Camera-type eye (tissue), 1 donor: ENCODE measurements around the gene ARVCF. TPM values are rescaled to one million over a fixed set of nuclear protein-coding genes. Genes with fewer than 3 reads are reported as not detected.

Experiments
- total RNA-seq: library from RNA; depleted of rRNA; stranded (reverse); fragments of >200 nt; gene quantifications from one replicate; pipeline ENCODE4 v1.2.3, GENCODE V29; 2014

Gene ARVCF, protein sequence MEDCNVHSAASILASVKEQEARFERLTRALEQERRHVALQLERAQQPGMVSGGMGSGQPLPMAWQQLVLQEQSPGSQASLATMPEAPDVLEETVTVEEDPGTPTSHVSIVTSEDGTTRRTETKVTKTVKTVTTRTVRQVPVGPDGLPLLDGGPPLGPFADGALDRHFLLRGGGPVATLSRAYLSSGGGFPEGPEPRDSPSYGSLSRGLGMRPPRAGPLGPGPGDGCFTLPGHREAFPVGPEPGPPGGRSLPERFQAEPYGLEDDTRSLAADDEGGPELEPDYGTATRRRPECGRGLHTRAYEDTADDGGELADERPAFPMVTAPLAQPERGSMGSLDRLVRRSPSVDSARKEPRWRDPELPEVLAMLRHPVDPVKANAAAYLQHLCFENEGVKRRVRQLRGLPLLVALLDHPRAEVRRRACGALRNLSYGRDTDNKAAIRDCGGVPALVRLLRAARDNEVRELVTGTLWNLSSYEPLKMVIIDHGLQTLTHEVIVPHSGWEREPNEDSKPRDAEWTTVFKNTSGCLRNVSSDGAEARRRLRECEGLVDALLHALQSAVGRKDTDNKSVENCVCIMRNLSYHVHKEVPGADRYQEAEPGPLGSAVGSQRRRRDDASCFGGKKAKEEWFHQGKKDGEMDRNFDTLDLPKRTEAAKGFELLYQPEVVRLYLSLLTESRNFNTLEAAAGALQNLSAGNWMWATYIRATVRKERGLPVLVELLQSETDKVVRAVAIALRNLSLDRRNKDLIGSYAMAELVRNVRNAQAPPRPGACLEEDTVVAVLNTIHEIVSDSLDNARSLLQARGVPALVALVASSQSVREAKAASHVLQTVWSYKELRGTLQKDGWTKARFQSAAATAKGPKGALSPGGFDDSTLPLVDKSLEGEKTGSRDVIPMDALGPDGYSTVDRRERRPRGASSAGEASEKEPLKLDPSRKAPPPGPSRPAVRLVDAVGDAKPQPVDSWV
- total RNA-seq, result 169 TPM

GRCh38 chr22:20016734-20017621 lies at the start of gene ARVCF:
Gene ARVCF (minus strand): TSS chr22:20016823. CDS start chr22:19990794, 26,029 bp downstream.

DNA sequence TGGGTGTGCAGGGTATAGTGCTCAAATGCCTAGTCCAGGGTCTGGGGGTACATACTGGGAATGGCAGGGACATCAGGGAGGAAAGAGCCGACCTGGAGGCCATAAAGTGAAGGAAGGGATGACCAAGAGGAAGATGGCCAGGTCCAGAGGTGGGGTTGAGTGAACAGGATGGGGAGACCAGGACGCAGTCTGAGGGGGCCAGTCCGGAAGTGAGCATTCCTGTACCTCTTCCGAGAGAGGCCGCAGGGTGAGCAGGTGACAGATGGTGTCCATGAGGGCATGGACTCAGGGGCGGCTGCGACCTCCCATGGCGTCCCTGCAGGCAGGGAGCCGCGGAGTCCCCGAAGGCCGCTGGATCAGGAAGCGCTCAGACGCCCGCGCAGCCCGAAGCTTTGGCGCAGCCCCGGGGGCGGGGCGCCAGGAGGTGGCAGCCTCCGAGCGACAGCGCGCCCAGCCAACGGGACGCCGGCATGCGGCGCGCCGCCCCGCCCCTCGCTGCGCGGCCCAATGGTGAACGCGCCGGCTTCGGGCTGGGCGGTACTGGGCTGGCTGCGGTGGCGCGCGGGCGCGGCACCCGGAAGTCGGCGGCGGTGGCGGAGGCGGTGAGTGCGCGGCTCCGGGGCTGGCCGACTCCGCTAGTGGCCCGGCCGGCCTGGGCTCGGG lies 4.0 kb upstream of the ARVCF start, which contains the start of gene TANGO2:
TANGO2 (plus strand) TSS at position 578 of the 663 bp plus-strand sequence. CDS start 15,689 bp downstream, outside the sequence.

DNA sequence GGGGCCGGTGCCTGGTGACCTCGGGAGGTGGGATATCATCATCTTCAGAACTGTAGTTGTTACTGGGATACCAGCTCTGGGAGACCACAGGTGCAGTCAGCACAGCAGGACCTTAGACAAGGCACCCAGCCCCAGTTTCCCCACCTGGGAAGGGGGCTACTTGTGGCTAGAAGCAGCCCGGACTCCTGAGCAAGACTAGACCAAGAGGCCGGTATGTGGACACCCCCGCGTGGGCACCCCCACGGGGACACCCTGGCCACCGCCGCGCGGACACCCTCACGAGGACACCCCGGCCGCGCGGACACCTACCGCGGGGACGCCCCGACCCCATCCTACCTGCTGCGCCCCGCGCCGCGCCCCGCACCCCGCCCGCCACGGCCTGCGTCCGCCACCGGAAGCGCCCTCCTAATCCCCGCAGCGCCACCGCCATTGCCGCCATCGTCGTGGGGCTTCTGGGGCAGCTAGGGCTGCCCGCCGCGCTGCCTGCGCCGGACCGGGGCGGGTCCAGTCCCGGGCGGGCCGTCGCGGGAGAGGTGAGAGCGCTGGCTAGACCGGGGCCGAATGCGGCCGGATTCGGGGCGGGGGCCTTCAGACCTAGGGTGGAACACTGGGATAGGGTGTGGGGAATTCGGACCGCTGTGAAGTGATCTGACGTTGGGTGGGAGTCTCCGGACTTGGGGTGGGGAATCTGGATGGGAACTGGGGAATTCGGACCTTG lies 75.1 kb downstream of the ARVCF start, which contains the start of the genes COMT and TXNRD2:
COMT (plus strand) TSS at position 408 of the 718 bp plus-strand sequence. CDS start 20,755 bp downstream, outside the sequence.
TXNRD2 (minus strand) TSS at position 454 of the 718 bp plus-strand sequence; CDS start at position 439, 15 bp downstream.

Other genes with a start within 250 kb of the ARVCF start
- 6.7 TPM for gene GNB1L, start 161.9 kb downstream of the ARVCF start, total RNA-seq
- gene RTL10, start 161.9 kb downstream of the ARVCF start, total RNA-seq, result 24.4 TPM
- 168 TPM for gene COMT, start 75.1 kb downstream of the ARVCF start, total RNA-seq
- gene TXNRD2, start 75.0 kb downstream of the ARVCF start, total RNA-seq, result 17.9 TPM
- 29.8 TPM for gene TANGO2, start 4.3 kb upstream of the ARVCF start, total RNA-seq
- gene DGCR8, start 63.4 kb upstream of the ARVCF start, total RNA-seq, result 34.7 TPM
- gene RANBP1, start 99.3 kb upstream of the ARVCF start, total RNA-seq, result 153 TPM
- gene TRMT2A, start 100.4 kb upstream of the ARVCF start, total RNA-seq, result 53.2 TPM
- 42.6 TPM for gene ZDHHC8, start 115.0 kb upstream of the ARVCF start, total RNA-seq
- gene CCDC188, start 134.2 kb upstream of the ARVCF start, total RNA-seq, result 1.4 TPM